Measurements from ENCODE around the gene FRMPD4.
"Not testable (repeated sequence)": the region's sequence is repeated elsewhere in the genome, so short reads cannot be mapped to it uniquely, and the experiment has no call there.

The FRMPD4 gene

DNA sequence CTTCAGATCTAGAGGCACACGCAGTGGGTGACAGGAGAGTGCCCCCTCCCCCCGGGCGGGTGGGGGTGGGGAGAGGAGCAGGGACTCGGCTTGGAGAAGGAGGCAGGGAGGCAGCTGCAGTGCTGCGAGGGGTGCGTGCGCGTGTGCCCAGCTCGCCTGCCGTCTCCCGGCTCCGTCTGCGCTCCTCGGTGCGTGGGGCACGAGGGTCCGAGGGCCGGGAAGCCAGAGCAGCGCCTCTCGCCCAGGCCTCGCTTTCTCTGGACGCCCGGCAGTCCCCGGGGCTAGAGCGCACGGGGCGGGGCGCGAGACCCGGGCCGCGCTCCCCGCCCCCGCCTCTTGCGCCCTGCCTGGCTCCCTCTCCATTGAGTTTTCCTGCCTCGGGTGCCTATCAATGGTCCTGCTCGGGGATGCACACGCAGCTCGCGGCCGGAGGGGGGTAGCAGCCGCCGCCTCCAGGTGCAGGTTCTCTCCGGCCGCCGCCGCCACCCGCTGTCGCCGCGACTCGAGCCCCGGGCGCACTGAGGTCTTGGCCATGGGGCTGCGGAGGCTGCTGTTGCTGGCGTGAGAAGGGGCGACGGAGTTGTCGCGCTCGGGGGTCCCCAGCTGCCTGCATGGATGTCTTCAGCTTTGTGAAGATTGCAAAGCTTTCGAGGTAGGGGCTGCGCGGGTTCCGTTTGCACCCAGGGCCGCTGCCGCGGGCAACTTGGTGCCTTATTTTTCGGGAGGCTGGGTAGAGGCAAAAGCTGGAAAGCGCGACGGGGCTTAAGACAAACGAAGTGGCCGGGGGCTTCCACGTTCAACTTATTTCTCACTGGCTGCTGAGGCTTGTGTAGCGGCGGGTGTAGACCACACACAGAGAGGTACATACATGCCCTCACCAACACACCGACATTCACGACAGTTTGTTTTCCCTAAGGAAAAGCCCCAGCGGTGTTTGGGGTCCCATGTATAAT is at the start of gene FRMPD4:
Gene FRMPD4 (plus strand): TSS at position 113 of the 953 bp plus-strand sequence. CDS start 499 bp downstream, at position 612.
- DNase-seq, result no peak

DNA sequence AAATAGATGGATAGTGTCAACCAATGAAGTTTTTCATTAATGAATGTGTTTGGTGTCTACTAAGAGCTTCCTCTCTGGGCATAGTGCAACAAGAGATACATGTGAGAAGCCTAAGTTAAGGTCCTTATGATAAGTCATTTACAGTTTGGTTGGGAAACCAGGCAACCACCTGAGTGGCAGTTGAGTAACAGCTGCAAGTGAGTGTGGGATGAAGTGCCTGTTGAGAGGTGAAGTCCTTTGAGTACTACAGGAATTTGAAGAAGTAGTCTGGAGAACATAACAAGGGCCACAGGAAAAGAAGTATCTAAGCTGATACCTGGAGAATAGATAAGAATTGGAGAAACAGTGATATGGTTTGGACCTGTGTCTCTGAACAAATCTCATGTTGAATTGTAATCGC is 48.5 kb upstream of the FRMPD4 start:
- DNase-seq, result no peak

DNA sequence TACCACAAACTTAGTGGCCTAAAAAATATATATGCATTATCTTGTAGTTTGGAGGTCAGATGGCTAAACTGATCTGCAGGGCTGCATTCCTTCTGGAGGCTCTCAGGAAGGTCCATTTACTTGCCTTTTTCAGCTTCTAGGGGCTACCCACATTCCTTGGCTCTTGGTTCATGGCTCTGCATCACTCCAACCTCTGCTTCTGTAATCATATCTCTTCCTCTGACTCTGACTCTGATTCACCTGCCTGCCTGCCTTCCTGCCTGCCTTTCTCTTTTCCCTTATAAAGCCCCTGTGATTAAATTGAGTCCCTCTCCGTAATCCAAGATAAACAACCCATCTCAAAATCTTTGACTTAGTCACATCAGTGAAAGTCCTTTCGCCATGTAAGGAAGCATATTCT is 25.0 kb upstream of the FRMPD4 start:
- DNase-seq, result no peak

DNA sequence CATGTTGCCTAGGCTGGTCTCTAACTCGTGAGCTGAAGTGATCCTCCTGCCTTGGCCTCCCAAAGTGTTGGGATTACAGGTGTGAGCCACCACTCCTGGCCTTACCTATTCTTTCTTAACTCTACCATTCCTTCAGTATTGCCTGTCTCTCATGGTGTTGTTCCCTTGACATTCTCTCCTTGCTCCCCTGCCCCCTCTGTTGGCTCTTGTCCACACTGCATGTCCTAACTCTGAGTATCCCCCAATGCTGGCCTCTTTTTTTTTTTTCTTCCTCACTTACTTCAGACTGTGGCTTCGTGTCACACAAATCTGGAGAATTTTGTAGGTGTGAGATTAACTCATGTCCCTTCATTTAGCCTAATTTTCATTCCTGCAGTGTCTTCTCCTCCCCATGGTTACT is 22.9 kb upstream of the FRMPD4 start:
- no peak for DNase-seq

DNA sequence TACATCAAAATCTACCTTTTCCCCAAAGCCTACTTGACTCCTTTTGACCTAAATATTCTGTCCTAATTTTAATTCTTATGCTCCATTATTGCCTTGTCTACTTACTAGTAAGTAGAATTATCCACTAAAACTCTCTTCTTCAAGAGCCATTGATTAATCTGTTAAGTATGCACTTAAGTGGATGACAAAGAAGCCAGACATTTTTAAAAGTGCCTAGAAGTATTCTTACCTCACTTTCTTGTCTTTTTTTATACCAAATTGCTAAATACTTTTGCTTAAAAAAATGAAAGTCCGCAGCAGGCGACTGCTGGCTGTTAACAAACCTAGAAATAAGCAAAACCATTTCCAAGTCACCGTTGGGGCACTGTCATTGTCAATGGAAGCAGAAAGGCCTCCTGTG is 20.1 kb upstream of the FRMPD4 start:
- DNase-seq, result no peak

DNA sequence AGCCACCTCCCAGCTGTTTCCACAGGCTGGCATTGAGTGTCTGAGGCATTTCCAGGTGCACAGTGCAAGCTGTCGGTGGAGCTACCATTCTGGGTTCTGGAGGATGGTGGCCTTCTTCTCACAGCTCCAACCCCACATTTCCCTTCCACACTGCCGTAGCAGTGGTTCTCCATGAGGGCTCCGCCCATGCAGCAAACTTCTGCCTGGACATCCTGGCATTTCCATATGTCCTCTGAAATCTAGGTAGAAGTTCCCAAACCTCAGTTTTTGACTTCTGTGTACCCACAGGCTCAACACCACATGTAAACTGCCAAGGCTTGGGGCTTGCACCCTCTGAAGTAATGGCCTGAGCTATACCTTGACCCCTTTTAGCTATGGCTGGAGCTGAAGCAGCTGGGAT is 10.3 kb upstream of the FRMPD4 start:
- no peak for DNase-seq

DNA sequence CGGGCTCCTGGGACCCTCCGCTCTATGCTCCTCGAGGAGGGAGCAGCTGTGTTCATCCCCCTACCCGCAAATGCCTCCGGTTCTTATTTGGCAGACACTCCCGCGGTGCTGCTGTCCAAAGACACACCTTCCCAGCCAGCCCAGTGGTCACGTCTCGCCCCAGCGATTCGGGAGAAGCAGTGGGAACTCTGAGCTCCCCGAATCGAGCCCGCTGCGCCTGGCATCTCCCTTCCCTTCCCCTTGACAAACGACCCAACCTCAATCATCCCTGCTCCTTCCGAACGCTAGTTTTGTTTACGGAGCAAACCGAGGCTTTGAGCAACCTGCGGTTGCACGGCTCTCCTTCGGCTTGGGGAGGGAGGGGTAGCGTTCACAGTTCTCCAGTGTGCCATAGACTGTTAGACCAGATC is 317 bp upstream of the FRMPD4 start:
- DNase-seq, result no peak

DNA sequence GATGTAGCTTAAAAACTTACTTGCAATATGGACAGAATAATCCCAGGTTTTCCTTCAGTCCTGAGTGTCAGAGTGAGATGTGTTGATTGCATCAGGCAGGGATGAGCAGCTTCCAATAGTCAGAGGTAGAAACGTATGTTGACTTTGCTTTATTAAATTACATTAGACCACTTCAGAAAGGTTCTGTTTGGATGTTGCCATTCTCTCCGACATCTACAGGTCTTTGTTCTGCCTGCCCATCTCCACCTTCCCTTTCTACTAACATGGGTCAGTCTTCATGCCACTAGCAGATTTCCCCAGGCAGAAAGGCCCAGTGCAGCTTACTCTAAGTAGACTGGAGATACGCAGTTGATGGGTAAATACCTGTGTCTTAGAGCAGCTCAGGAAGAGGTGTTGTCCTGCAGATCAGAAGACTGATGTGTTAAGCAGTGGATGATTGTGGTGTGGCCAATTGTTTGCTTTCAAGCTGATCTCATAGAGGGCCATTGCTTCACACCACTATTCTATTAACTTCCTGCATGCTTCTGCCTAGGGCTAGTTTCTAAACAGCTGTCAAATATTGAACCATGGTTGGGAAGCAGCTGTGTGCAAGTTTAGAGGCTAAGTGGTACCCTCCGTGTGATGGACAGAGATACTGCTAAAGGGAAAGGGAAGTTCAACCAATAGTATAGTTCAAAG is 1.8 kb downstream of the FRMPD4 start:
- DNase-seq, result no peak

DNA sequence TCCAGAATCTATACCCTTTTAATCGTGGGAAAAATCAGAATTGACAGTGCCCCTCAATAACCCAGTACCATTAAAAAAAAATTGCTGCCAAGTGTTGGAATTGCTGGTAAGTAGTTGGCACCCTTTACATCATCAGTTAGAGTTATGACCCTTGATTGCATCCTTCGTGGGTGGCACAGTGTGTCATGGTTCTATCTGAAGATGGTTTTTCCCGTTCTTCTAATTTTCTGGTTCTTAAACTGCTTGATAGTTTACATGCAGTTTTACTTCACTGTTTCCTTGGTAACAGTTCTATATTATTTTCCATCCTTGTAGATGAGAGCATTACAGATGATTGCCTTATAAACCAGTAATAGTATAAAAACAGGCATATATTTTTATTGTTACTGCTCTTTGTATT is 3.2 kb downstream of the FRMPD4 start:
- DNase-seq, result no peak

DNA sequence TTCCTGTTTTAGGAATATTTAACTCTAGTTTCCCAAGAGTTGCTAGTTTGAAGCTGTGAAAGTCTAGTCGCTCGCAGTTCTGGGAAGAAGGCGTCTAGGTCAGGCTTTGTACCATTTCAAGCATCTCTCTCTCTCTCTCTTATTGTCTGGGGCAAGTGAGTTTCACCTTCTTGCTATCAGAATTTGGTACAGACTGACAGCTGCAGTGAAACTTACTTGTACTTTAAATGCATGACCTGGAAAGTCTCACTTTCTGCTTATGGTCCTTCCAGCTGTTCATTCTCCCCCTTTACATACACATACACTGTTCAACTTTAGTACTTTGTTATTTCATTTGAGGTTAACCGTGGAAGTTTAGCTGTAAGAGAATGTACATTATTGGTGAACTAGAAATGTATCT is 4.4 kb downstream of the FRMPD4 start:
- no peak for DNase-seq

DNA sequence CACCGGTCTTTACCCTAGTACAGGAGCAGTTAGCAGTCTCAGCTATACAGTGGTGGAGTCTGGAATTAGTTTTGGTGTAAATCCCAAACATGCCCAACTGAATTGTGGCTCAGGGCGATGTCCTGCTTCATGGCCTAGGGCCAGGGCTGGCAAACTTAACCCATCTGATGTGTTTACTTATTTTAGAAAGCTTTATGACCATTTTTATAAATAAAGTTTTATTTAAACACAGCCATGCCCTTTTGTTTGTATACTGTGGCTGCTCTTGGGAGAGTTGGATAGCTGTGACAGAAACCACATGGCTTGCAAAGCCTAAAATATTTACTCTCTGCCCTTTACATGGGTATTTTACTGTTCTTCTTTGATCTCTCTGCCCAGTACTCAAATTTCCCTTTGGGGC is 7.1 kb downstream of the FRMPD4 start:
- DNase-seq, result no peak

DNA sequence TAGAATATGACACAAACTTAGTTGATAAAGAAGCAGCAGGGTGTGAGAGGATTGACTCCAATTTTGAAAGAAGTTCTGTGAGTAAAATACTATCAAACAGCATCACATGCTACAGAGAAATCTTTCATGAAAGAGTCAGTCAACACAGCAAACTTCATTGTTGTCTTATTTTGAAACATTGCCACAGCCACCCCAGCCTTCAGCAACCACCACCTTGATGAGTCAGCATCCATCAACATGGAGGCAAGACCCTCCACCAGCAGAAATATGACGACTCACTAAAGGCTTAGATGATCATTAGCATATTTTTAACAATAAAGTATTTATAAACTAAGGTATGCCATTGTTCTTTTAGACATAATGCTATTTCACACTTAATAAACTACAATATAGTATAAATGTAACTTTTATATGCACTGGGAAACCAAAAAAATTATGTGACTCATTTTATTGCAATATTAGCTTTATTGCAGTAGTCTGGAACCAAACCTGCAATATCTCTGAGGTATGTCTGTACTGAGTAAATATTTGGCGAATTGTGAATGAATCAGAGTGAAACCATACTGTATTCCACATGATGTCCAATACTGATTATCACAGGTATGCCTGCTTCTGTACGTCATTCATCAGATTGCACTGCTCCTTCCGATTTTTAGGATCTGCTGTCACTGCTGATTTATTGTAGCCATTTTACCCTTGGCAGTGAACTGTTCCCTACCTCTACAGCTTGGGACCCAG is 11.6 kb downstream of the FRMPD4 start:
- no peak for DNase-seq

DNA sequence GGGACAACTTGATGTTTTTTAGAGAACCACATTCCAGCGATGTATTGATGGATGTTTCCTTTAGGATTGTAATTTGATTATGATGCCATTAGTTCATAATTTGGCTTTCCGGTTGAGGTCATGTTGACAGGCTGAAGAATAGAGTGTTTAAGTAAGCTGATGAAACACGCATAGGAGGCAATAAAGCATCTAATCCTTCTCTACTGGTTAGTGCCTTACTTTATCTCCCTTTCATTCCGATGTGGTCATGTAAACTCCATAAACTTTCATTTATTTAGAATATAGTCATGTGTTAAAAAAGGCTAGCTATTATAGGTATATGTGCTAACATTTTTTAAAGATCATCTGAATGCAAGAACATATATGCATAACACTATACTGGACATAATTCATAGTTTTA is 15.0 kb downstream of the FRMPD4 start:
- DNase-seq, result no peak

DNA sequence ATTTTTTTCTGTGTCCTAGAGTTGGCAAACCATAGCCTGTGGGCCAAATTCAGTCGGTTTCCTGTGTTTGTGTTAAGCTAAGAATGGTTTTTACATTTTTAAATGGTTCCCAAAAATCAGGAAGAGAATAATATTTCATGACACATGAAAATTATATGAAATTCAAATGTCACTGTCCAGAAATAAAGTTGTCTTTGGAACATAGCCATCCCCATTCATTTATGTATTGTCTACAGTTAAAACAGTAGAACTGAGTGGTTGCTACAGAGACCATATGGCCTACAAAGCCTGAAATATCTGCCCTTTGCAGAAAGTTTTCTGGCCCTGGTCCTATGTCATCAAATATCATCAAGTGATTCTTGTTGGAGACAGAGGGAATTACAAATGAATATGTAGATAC is 15.5 kb downstream of the FRMPD4 start:
- no peak for DNase-seq

DNA sequence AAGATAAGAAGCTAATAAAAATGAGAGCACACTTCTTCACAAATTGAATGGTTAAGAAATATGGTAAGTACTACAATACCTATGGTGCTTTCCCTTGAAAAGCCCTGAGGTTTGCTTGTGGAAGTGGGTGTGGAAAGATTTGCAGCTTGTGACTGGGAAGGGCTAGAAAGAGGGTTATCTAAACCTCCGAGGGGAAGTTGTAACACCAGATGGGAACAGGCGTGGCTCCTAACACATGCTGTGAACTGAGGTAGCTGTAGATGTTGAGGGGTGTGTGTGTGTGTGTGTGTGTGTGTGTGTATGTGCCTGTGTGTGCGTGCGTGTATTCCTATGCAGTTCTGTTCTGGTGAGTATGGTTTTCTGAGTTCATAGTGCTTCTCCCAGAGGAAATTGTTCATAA is 21.5 kb downstream of the FRMPD4 start:
- DNase-seq, result no peak

DNA sequence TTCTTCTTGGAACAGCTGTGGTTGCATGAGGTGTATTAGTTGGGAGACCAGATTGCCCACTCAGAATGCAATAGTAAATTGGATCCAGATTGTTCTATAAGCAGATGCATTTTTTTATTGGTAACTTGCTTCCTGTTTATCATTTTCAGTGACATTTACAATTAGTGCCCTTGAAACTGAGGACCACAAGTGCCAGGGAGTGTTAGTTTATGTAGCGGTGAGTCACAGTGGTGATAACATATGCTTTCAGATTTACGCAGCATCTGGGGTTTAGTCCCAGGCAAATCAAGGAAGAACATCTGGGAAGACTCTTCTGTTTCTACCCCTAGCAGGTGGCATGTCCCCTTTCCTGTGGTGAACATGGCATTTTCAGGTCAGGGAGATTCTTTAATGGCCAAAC is 24.1 kb downstream of the FRMPD4 start:
- DNase-seq, result no peak

DNA sequence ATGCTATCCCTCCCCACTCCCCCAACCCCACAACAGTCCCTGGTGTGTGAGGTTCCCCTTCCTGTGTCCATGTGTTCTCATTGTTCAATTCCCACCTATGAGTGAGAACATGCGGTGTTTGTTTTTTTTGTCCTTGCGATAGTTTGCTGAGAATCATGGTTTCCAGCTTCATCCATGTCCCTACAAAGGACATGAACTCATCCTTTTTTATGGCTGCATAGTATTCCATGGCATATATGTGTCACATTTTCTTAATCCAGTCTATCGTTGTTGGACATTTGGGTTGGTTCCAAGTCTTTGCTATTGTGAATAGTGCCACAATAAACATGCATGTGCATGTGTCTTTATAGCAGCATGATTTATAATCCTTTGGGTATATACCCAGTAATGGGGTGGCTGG is 25.9 kb downstream of the FRMPD4 start:
- DNase-seq, result not testable (repeated sequence)

DNA sequence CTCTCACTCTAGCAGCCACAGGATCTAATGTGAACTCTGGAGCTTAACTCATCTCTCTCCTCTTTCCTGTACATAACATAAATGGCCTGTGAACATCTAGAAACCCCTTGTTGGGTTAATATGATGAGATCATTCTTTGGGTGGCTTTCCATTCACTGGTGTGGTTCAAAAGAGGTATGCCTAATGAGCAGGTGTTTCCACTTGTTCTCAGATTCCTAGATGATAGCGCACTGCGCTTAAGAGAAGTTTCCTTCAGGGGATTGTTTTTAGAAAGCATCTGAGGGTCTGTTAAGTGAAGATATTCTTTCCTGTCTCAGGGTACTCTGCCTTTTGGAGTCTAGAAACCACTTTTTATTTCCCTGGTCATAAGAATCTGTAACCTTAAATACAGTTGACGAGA is 32.5 kb downstream of the FRMPD4 start:
- no peak for DNase-seq

DNA sequence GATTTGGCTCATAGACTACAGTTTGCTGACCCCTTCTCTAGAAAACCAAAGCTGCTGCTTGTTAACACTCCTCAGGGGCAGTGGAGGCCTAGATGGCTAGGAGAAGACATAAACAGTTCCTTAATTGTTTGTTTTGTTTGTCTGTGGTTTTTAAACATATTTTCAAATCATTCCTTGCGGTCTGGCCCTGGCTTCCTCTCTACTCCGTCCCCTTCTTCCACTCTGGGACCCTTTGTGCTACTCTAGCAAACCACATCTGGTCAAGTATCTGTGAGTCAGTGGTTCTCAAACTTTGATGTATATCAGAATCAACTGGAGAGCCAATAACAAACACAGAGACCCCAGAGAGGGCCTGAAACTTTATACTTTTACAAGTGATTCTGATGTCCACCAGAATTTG is 36.1 kb downstream of the FRMPD4 start:
- DNase-seq, result no peak

DNA sequence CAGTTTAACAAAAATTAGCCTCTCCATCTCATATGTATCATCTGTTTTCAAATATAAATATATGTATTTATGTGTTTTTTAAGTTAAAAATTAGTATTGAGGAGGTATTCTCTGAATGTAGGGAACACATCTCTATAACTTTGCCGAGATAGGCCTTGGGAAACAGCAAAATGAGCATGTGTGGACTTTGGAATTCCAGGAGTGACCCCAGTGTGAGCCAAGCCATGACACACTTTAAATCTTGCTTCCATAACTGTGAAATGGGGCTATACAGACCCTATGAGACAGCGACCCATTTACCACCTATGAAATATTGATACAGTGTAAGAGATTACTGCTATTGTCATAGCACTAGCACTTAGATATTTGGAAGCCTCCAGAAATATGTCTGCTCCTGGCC is 58.8 kb downstream of the FRMPD4 start:
- DNase-seq, result no peak

DNA sequence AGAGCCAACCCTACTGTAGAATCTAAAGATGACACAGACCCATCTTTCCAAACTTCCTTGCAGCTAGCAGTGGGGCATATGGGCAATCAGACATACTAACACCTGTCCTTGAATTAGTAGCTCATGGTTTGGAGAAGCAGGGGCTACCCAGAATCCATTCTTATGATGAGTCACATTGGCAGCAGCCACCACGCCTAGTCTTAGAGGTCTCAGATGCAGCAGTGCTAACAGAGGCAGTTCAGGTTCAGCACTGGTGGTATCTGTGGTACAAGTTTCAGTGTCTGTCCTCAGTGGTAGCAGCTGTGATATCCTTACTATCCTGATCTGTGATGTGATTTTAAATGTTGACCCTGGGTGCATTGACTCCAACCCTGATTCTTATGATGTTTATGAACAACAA is 68.1 kb downstream of the FRMPD4 start:
- DNase-seq, result no peak

DNA sequence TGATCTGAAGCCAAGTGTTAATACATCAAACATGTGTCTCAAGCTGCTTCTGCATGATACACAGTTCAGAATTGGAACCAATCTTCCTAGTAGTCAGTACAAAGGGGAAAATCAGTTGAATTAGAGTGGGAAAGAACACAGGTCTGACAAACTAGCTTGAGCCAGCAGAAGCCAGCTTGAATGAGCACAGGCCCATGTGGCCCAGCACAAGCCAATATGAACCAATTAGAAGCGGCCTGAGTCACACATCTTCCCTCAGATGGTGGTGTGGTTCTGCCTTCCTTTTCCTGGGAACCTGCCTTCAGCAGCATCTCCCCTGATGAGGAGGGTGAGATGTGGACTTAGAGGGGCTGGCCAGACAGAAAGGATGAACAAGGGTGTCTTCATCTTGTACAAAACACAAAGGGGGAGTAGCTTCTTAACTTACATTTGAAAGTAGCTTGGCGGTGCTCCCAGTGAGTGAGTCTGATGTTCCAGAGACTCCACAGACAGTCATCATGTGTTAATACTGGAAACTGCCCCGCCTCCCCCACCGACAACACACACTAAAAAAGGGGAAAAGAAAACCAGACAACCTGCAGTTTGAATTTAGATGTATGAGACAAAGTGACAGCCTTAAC is 72.0 kb downstream of the FRMPD4 start:
- no peak for DNase-seq

DNA sequence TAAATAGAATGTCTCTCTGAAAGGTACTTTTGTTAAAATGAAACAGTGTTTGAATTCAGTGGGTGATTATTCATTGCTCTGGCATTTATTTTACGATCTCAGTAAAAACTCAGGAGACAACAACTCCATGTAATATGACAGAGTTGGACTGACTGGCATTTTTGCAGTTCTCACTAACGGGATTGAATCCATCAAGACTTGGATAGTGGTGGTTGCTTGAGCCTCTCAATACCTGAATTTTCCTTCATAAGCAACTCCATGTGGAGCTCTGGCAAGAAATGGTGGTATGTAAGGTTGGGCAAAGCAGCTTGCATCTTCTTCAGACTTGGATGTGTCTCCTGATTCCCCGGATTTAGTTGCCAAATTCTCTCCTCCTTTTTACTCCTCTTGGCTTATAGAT is 72.7 kb downstream of the FRMPD4 start:
- DNase-seq, result no peak
